OCI-M1 (cell line): ENCODE results near the gene PRPF19.
"Not testable (repeated sequence)": the region's sequence is repeated elsewhere in the genome, so short reads cannot be mapped to it uniquely, and the experiment has no call there.

Source experiments
- DNase-seq: peaks from one replicate; lab custom pipeline; 2025; lab: John Stamatoyannopoulos, UW

The PRPF19 gene

DNA sequence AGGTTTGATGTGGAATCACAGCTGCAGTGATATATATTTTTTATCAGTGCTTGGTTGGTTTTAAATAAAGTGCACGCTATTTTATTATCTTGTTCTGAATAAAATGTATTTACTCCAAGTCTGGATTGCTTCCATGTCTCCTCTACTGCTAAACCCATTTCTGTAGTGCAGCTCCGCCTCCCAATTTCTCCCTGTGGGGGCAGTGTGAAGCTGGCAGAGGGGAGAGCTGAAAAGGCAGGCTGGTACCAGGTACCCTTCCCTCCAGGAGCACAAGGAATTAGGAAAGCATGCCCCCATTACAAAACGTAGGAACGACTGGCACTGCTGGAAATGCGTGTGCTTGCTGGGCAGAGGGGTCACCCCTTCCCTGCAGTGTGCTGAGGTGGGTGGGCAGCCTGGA lies 16.9 kb upstream of the PRPF19 start:
- DNase-seq = no peak

DNA sequence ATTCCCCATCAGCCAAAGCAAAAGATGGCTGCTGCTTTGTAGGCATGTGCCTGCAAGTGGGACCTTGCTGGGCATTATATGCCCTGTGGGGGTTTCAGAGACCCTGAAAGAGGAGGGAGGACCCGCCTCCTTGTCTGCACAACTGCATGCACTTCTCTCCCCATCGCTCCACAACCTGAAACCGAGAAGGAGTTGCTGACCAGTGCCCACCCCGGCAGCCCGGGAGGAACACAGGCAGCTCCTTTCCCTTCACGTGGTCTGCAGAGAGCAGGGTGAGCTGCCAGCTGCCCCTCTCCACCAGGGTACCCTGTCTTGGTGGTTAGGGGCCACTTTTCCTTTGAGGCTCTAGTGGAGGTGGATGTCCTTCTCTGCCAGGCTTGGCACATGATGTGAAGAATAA lies 16.5 kb upstream of the PRPF19 start:
- DNase-seq = no peak

GRCh38 chr11:60921777-60922335 lies 15.5 kb upstream of the PRPF19 start:
- no peak for DNase-seq

- no peak for DNase-seq
These were observed 14.9 kb upstream of the PRPF19 start for GRCh38 chr11:60921259-60921658.

DNA sequence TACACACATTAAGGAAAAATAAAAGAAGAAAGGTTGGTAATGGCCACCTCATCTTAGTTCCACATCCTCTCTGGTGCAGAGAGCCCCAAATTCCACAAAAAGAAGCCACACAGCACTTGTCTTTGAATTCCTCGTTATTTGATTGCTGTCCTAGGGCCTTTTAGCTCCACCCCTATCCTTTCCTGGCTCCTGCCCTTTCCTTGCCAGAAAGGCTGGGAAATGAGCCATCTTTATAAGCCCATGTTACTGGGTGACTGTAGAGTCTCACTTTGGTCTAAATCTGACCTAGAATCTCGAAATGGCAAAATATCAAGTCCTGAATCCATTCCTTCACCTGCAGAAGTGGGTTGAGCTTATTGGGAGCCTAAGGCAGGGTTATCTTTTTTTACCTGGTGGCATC lies 13.6 kb upstream of the PRPF19 start:
- no peak for DNase-seq

DNA sequence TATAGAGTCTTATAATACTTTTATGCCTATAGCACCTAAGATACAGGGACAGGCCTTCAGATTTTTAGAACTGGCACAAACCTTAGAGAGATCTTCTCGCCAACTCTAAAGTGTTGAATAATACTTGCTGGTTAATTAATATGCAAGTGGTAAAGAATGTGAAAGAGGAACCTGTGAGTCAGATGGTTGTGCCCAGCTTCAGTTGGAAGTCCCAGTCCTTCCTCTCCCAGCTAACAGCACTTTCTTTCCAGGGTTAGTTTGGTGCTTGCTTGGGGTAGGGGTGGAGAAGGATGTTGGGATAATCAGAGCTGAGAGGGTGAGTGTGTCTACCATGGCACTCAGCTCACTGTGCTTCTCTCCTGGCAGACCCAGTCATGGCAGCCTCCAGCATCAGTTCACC lies 12.9 kb upstream of the PRPF19 start:
- no peak for DNase-seq

DNA sequence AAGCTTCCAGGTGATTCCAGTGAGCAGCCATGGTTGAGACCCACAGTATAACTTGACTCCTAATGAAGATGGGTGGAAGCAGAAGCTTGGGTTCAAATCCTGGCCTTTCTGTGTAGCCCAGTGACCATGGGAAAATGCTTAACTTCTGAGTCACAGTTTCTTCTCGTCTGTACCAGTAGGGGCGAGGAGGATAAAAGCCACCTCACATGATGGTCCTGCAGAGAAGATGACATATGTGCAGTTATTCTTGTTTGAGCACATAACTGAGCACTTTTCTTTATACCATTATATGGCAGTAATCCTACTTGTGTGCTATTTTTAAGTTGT lies 12.5 kb upstream of the PRPF19 start:
- DNase-seq = no peak

- peak; percentile 40 for DNase-seq
These were observed 12.0 kb upstream of the PRPF19 start for GRCh38 chr11:60918251-60918938.

- DNase-seq = no peak
These were observed 10.9 kb upstream of the PRPF19 start for GRCh38 chr11:60917267-60917666.

GRCh38 chr11:60916669-60917206 lies 10.4 kb upstream of the PRPF19 start:
- DNase-seq = no peak

- DNase-seq = peak; percentile 89
These were observed 9.0 kb upstream of the PRPF19 start for GRCh38 chr11:60915248-60915914.

DNA sequence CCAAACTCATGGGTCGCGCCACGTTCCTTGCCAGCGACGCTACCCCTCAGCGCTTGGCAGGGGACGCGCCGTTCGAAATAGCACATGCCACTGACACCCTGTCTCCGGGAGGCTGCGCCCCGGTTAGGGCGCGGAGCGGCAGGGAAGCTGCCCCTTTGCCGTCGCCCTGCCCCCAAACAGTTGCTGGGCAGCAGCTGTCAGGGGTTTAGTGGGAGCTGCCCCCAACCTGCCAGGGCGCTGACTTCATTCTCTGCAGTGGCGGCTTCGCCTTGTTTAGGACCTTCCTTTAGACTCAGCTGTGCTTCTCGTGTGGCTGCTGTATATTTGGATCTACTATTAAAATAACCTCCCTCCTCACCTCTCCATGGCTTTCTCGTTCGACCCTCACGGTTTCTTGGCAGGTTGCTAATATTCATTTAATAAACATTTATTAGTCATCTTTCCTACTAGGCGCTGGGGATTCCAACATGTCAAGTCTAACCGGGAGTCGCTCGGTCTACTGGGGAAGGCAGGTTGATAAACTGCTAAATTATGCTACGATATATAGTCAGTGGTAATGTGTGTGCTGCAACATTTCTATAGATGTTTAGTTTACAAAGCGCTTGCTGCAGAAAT lies 8.4 kb upstream of the PRPF19 start:
- DNase-seq = peak; percentile 64

GRCh38 chr11:60913793-60914632 lies 7.6 kb upstream of the PRPF19 start, which contains the start of gene TMEM109:
Gene TMEM109 (plus strand): TSS chr11:60914158. CDS start chr11:60919694, 5,536 bp downstream.
- DNase-seq = peak; percentile 94

DNA sequence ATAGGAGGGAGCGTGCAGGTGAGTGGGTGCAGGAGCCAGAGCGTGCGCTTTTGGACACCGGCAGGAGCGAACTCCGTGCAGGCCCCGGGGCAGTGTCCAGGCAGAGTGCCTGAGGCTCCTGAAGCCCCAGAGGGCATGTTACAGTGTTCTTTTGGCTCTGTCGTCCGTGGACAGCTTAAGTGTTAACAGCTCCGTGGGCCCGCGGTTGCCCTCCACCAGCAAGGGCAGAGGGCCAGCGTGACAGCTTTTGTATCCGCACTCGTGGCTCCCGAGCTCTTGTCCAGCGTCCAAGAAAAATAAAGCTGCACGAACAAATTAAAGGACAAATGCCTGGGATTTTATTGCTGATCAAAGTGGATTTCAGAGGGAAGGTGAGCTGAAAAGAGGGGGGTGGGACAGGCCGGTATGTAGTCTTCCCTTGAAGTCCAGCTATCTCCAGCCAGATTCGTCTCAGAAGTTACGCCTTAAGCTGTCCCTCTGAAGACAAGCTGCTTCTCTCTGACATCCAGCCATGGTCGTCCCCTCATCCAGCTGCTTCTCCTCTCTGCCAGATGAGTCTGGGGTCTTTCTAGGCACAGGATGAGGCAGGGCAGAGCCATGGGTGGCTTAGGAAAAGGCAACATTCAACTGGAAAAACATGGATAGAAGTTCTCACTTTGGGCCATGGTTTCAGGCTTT lies 6.6 kb upstream of the PRPF19 start:
- DNase-seq = no peak

DNA sequence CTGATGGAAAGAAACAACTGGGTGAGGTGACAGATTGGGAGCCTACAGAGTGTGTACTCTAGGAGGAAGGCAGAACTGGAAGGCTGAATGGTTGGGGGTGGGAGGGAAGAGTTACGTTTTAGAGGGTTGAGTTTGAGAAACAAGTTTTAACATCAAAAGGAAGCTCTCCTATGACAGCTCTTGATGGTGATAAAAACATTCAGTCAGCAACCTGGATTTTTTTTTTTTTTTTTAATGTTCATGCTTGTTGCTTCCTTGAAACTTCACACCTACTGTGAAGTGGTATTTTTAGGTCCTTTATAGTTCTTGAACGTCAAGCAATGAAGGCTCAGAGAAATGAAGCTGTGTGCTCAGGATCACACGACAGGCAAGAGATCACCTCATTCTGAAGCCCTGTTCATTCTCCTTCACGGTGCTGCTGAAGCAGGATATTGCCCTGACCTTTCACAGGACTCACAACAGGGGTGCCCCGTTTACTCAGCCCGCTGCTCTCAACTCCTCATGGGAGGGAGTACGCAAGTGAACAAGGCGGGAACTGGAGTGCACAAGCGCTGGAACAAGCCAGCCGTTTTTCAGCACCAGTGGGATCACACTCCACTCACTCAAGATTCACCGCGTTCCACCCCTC lies 6.0 kb upstream of the PRPF19 start:
- no peak for DNase-seq

GRCh38 chr11:60910711-60911380 lies 4.5 kb upstream of the PRPF19 start:
- DNase-seq = peak; percentile 38

- DNase-seq = peak; percentile 63
These were observed 3.9 kb upstream of the PRPF19 start for GRCh38 chr11:60910281-60910687.

DNA sequence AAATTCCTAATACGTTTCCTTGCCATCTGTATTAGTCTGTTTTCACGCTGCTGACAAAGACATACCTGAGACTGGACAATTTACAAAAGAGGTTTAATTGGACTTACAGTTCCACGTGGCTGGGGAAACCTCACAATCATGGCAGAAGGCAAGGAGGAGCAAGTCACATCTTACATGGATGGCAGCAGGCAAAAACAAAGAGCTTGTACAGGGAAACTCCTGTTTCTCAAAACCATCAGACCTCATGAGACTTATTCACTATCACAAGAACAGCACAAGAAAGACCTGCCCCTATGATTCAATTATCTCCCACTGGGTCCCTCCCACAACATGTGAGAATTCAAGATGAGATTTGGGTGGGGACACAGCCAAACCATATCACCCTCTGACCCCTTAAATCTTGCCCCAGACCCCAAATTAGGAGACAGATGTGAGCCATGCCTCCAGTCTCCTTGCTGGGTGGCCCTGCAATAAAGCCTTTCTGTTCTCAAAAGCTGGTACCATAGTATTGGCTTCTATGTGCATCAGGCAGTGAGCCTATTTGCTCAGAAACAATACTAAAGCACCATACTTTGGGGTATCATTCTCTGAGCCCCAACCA lies 3.4 kb upstream of the PRPF19 start:
- not testable (repeated sequence) for DNase-seq

GRCh38 chr11:60908803-60909202 lies 2.4 kb upstream of the PRPF19 start:
- DNase-seq = no peak
